Right lobe of liver (tissue), 6 donors: ENCODE data around the gene NAALADL2. TPM values are rescaled to one million over a fixed set of nuclear protein-coding genes. Genes with fewer than 3 reads are reported as not detected.

Experiments used
- ATAC-seq, 4 donors: fragments of 200-7000 bp; cut with Tn5 transposase; one replicate each; pipeline ENCODE4 v1.9.1; 2020; ENCODE audit warnings: mild to moderate bottlenecking in 4 of 4, moderate library complexity in 4 of 4
- DNase-seq, 3 donors: peaks; one replicate each; pipeline ENCODE4 v3.0.0-alpha.2; 2020
- H3K27ac ChIP-seq, 3 donors: fragments of 200-600 bp; one replicate each; pipeline ENCODE4 v1.8.0; 2022
- H3K27me3 ChIP-seq, 2 donors: fragments of 200-600 bp; one replicate each; pipeline ENCODE4 v1.8.0; 2022
- H3K36me3 ChIP-seq, 4 donors: fragments of 200-600 bp; sonication (generic) in 1 of 4; one replicate each; pipeline versions ENCODE4 v1.5.1 to v1.8.0; 2017 to 2022; ENCODE audit warnings: control low read depth in 1 of 4
- H3K4me1 ChIP-seq, 4 donors: fragments of 200-600 bp; sonication (generic) in 1 of 4; one replicate each; pipeline versions ENCODE4 v1.5.1 to v1.8.0; 2017 to 2022; ENCODE audit warnings: control low read depth in 1 of 4
- H3K4me3 ChIP-seq, 3 donors: fragments of 200-600 bp; one replicate each; pipeline ENCODE4 v1.8.0; 2022
- H3K9me3 ChIP-seq, 4 donors: fragments of 200-600 bp; sonication (generic) in 1 of 4; one replicate each; pipeline versions ENCODE4 v1.5.1 to v1.8.0; 2017 to 2022; ENCODE audit warnings: control low read depth in 1 of 4
- POLR2A ChIP-seq: fragments of 450-650 bp; IDR thresholded peaks from one replicate; pipeline ENCODE4 v1.6.1; 2017; ENCODE audit warnings: antibody characterized with exemption, mild to moderate bottlenecking
- WGBS: methylation state at CpG from one replicate; pipeline ENCODE4 v1.1.6; 2018; ENCODE audit warnings: low coverage, low lambda C conversion rate; ENCODE audit not compliant: insufficient coverage; ENCODE audit errors: missing lambda C conversion rate; 5-methylcytosine and 5-hydroxymethylcytosine counted together
- intact Hi-C, 2 donors: fragments of 100-400 bp; cut with DNase I; formaldehyde crosslinking; loops; one replicate each; pipeline versions ENCODE4 v1.11.2 to v1.14.1; 2022
- total RNA-seq, 6 experiments: library from RNA; depleted of rRNA in 2 of 6; stranded (reverse); fragments of >200 nt in 2 of 6; fragmentation: NEBNext Ultra II Directional in 3 of 6; extraction: Animal tissue kit (Norgen Biotek cat#: 25700) in 3 of 6; gene quantifications; one replicate each; pipeline versions ENCODE4 v1.1.0 to v1.2.4, GENCODE V29; 2016 to 2023
- TF ChIP-seq, protein P1 (sequence below), 4 donors: fragments of 200-600 bp in 3 of 4; fragments of 450-650 bp in 1 of 4; IDR thresholded peaks; one replicate each; pipeline versions ENCODE4 v1.5.1 to v1.8.0; 2016 to 2022; ENCODE audit warnings: antibody characterized with exemption in 4 of 4, mild to moderate bottlenecking in 2 of 4
- donor health status: DM: no; HTN: yes; CAD: no.
- donor health status: DM: no; HTN: no; CAD: no.
- donor health status: DM: no; HTN: no; CAD: no.
- donor health status: DM: no; HTN: yes; CAD: no.
- donor health status: DM: no; HTN: yes; CAD: no.

Gene NAALADL2
- total RNA-seq, 6 experiments from 2014 or later: 0.86 to 4.9 (median 3.2) TPM

DNA sequence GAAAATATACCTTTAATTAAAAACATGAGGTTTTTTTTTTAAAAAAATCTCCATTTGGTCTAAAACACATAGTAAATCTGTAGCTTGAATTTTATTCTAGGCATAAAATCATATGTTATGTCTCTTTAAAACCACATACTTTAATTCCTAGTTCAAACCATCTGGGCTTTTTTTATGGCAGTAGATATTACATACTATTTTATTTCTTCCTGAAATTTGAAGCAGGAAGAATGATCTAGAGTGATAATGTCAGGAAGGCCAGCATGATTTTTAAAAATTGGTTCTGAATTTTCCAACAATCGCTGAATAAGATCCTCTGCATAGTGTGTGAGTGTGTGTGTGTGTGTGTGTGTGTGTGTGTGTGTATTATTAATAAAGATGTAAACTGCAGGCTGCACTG is 420.3 kb downstream of the NAALADL2 start:
- ATAC-seq (no peak), DNase-seq (no peak)
- Histone ChIP-seq H3K9me3 (no peaks in the 10 kb centered on the region), H3K27me3 (no peaks in the 10 kb centered on the region), H3K4me3 (no peak overlapping the region), H3K27ac (no peak overlapping the region), H3K4me1 (no peaks in the 10 kb centered on the region), H3K36me3 (no peaks in the 10 kb centered on the region)
- TF ChIP-seq, protein P1, sequence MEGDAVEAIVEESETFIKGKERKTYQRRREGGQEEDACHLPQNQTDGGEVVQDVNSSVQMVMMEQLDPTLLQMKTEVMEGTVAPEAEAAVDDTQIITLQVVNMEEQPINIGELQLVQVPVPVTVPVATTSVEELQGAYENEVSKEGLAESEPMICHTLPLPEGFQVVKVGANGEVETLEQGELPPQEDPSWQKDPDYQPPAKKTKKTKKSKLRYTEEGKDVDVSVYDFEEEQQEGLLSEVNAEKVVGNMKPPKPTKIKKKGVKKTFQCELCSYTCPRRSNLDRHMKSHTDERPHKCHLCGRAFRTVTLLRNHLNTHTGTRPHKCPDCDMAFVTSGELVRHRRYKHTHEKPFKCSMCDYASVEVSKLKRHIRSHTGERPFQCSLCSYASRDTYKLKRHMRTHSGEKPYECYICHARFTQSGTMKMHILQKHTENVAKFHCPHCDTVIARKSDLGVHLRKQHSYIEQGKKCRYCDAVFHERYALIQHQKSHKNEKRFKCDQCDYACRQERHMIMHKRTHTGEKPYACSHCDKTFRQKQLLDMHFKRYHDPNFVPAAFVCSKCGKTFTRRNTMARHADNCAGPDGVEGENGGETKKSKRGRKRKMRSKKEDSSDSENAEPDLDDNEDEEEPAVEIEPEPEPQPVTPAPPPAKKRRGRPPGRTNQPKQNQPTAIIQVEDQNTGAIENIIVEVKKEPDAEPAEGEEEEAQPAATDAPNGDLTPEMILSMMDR (IDR thresholded peaks at IDR 0.05): no peak
- TF ChIP-seq POLR2A: no peak
- whole genome bisulfite sequencing: 25% methylated on average over 1 of the region's 1 CpG
- intact Hi-C loops: no loop called here

DNA sequence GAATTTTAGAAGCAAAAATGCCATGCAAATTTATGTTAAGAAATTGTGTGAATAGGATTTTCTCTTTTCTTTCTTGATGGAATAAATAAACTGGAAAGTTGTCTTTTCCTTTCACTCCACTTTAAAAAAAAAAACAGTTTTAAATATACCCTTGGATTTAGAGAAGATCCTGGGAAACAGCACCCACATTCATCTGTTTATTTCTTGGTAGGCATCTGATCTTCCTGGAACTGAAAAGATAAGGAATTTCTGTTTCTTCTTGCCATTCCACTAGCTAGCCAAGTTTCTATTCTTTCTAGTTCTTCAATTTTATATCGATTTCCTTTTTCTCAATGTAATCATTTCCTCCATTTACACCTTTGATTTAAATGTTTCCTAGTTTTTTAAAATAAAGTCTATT is 420.8 kb downstream of the NAALADL2 start:
- WGBS: 47% methylated on average over 1 of the region's 1 CpG

DNA sequence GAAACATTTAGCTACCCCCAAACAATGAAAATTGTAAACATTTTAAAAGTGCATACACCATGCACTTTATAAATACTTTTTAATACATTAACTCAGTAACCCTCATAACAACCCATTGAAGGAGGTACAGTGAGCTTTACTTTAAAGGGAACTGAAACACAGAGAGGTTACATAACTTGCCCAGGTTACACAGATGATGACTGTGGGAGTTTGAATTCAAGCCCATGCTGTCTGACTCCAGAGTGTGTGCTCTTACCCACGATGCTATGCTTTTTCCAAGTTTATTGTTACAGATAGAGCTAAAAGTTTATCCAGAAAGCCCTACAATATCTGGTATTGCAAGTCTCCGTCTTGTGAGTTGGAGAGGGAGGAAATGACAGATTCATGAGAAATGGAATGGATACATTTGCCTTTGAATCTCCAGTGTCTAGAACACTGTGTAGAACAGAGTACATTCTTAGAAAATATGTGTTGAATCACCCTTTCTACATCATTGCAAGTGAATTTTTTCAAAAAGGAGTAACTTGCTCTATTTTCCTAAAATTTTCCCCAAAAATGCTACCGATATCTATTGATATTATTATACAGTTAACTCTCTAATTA is 428.3 kb downstream of the NAALADL2 start:
- Histone ChIP-seq H3K27ac (no peak overlapping the region), H3K4me1 (no peaks in the 10 kb centered on the region), H3K4me3 (no peak overlapping the region), H3K36me3 (no peaks in the 10 kb centered on the region), H3K27me3 (no peaks in the 10 kb centered on the region), H3K9me3 (no peaks in the 10 kb centered on the region)
- no peak for TF ChIP-seq POLR2A
- TF ChIP-seq, protein P1 (IDR thresholded peaks at IDR 0.05): no peak
- WGBS: 80% methylated on average over 3 of the region's 3 CpGs
- DNase-seq: no peak
- ATAC-seq: no peak
- intact Hi-C loops: no loop called here

More for the DNA sequence above, 420.8 kb downstream of the NAALADL2 start:
- Histone ChIP-seq H3K27ac (no peak overlapping the region), H3K4me1 (no peaks in the 10 kb centered on the region), H3K36me3 (no peaks in the 10 kb centered on the region), H3K27me3 (no peaks in the 10 kb centered on the region), H3K4me3 (no peak overlapping the region), H3K9me3 (no peaks in the 10 kb centered on the region)
- no peak for TF ChIP-seq POLR2A
- TF ChIP-seq, protein P1 (IDR thresholded peaks at IDR 0.05): no peak
- DNase-seq: no peak
- ATAC-seq: no peak
- intact Hi-C loops: no loop called here

DNA sequence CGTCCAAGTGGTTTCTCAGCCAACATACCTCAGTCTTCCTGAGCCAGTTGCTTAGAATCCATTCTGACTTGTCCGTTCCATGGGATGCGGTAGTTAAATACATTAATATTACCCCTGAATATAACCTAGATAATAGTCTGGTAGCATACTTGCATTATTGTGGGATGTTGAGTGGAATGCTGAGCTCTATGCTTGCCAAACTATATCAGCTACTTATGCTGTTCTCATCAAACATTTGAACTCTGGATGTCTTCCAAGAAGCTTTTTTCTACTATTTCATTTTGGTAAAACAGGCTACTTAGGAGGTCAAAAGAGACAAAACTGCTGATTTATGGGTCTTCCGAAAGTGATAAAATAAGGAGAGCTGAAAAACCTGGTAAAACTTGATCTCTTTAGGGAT is 429.5 kb downstream of the NAALADL2 start:
- Histone ChIP-seq H3K27me3 (no peaks in the 10 kb centered on the region), H3K9me3 (no peaks in the 10 kb centered on the region), H3K36me3 (no peaks in the 10 kb centered on the region), H3K4me3 (no peak overlapping the region), H3K4me1 (no peaks in the 10 kb centered on the region), H3K27ac (no peak overlapping the region)
- no peak for TF ChIP-seq POLR2A
- TF ChIP-seq, protein P1 (IDR thresholded peaks at IDR 0.05): no peak
- no peak for ATAC-seq
- 70% methylated on average over 4 of the region's 4 CpGs for WGBS
- intact Hi-C loops: no loop called here
- no peak for DNase-seq

DNA sequence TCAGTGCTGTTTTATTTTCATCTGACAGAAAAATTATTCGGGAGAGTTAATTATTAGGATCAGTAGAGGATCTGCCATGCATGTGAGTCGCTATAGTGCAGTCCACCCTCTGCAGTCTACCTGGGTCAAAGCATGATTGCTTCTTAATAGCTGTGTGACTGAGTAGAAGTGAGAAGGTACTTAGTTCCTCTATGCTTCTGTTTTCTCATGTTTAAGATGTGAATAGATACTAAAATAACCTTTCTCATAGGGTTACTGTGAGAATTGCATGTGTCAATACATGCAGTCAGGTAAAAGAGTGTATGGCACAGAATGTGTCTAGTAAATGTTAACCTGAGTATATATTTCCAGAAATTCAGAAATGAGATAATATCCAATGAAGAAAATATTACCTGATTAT is 435.7 kb downstream of the NAALADL2 start:
- 42% methylated on average over 2 of the region's 2 CpGs for WGBS
- TF ChIP-seq POLR2A: no peak
- TF ChIP-seq, protein P1 (IDR thresholded peaks at IDR 0.05): no peak
- intact Hi-C loops: no loop called here

More for the DNA sequence above, 435.7 kb downstream of the NAALADL2 start:
- Histone ChIP-seq H3K27ac (no peak overlapping the region), H3K4me1 (no peaks in the 10 kb centered on the region), H3K4me3 (no peak overlapping the region), H3K9me3 (no peaks in the 10 kb centered on the region), H3K36me3 (no peaks in the 10 kb centered on the region), H3K27me3 (no peaks in the 10 kb centered on the region)
- DNase-seq: no peak
- no peak for ATAC-seq
